HG02973 (cell line): Measurements from ENCODE around the gene IFNL4.
"Not testable (repeated sequence)": the region's sequence is repeated elsewhere in the genome, so short reads cannot be mapped to it uniquely, and the experiment has no call there.

Source experiments
- ATAC-seq: cut with Tn5 transposase; IDR thresholded peaks from one replicate; pipeline ENCODE4 v1.9.1; 2021; ENCODE audit warnings: moderate library complexity; ENCODE audit not compliant: unreplicated experiment

IFNL4 gene

GRCh38 chr19:39248806-39249205 is at the start of gene IFNL4:
Gene IFNL4 (minus strand): TSS chr19:39248856.
- no peak for ATAC-seq

GRCh38 chr19:39297931-39298634 is 49.4 kb upstream of the IFNL4 start:
- no peak for ATAC-seq

- no peak for ATAC-seq
These were observed 48.2 kb upstream of the IFNL4 start for GRCh38 chr19:39296906-39297305.

- no peak for ATAC-seq
These were observed 47.5 kb upstream of the IFNL4 start, which contains the start of gene IFNL1 for GRCh38 chr19:39296055-39296645. Gene IFNL1 (plus strand): TSS chr19:39296407. CDS start chr19:39296422, 15 bp downstream.

- ATAC-seq, result no peak
These were observed 44.7 kb upstream of the IFNL4 start for GRCh38 chr19:39293394-39293793.

GRCh38 chr19:39284032-39284431 is 35.4 kb upstream of the IFNL4 start:
- ATAC-seq, result no peak

GRCh38 chr19:39282021-39282420 is 33.4 kb upstream of the IFNL4 start:
- no peak for ATAC-seq

GRCh38 chr19:39277598-39277997 is 28.9 kb upstream of the IFNL4 start:
- ATAC-seq, result no peak

- no peak for ATAC-seq
These were observed 28.1 kb upstream of the IFNL4 start for GRCh38 chr19:39276740-39277139.

- ATAC-seq, result no peak
These were observed 26.9 kb upstream of the IFNL4 start for GRCh38 chr19:39275578-39275977.

- ATAC-seq, result not testable (repeated sequence)
These were observed 25.2 kb upstream of the IFNL4 start for GRCh38 chr19:39273859-39274258.

- ATAC-seq, result no peak
These were observed 21.6 kb upstream of the IFNL4 start for GRCh38 chr19:39270036-39270871.

- ATAC-seq, result not testable (repeated sequence)
These were observed 20.7 kb upstream of the IFNL4 start for GRCh38 chr19:39269369-39269768.

- ATAC-seq, result not testable (repeated sequence)
These were observed 20.0 kb upstream of the IFNL4 start for GRCh38 chr19:39268531-39269223.

GRCh38 chr19:39268085-39268484 is 19.4 kb upstream of the IFNL4 start, which contains the start of gene IFNL2:
Gene IFNL2 (plus strand): TSS chr19:39268396. CDS start chr19:39268569, 173 bp downstream.
- not testable (repeated sequence) for ATAC-seq

- ATAC-seq, result no peak
These were observed 16.8 kb upstream of the IFNL4 start for GRCh38 chr19:39265321-39265916.

GRCh38 chr19:39264306-39265290 is 15.9 kb upstream of the IFNL4 start:
- ATAC-seq, result no peak

- ATAC-seq, result no peak
These were observed 15.3 kb upstream of the IFNL4 start for GRCh38 chr19:39263912-39264305.

- ATAC-seq, result no peak
These were observed 13.8 kb upstream of the IFNL4 start for GRCh38 chr19:39262496-39262895.
